NCI-H2107 treated with DMSO at 0.1 percent for 48 hours (cell line): ENCODE measurements around the gene TRMT6.

Source experiments
- DNase-seq: peaks from one replicate; lab custom pipeline; 2025; ENCODE audit not compliant: unreplicated experiment; lab: John Stamatoyannopoulos, UW

The TRMT6 gene

GRCh38 chr20:5900908-5901307, 49.4 kb downstream of the TRMT6 start:
- no peak for DNase-seq

GRCh38 chr20:5899444-5899843, 50.9 kb downstream of the TRMT6 start:
- no peak for DNase-seq

GRCh38 chr20:5895626-5896025, 54.7 kb downstream of the TRMT6 start:
- DNase-seq, result no peak

GRCh38 chr20:5893621-5894020, 56.7 kb downstream of the TRMT6 start:
- no peak for DNase-seq

GRCh38 chr20:5893052-5893451, 57.3 kb downstream of the TRMT6 start:
- no peak for DNase-seq

GRCh38 chr20:5890773-5891441, 59.4 kb downstream of the TRMT6 start:
- DNase-seq, result no peak

GRCh38 chr20:5888041-5888440, 62.3 kb downstream of the TRMT6 start:
- DNase-seq, result peak; percentile 21

GRCh38 chr20:5887386-5887785, 62.9 kb downstream of the TRMT6 start:
- DNase-seq, result no peak
